ENCODE results near the gene TMEM271. TPM values are rescaled to one million over a fixed set of nuclear protein-coding genes. Genes with fewer than 3 reads are reported as not detected.

Gene TMEM271, protein sequence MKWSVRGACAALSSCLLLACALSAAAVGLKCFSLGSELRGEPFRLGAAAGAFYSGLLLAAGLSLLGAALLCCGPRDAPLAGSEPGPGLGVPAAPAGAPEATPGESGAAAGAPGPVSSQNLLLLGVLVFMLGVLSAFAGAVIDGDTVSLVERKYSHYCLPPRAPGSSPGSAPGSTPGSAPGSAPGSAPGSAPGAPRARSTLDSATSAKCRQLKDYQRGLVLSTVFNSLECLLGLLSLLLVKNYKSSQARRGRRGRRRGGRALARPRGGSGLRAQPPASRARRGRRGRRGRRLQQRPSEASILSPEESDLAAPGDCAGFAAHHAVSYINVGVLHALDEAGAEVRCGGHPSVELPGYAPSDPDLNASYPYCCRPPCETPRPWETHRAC
- total RNA-seq (ENCODE audit: low replicate concordance), result not detected in 2 replicates

DNA sequence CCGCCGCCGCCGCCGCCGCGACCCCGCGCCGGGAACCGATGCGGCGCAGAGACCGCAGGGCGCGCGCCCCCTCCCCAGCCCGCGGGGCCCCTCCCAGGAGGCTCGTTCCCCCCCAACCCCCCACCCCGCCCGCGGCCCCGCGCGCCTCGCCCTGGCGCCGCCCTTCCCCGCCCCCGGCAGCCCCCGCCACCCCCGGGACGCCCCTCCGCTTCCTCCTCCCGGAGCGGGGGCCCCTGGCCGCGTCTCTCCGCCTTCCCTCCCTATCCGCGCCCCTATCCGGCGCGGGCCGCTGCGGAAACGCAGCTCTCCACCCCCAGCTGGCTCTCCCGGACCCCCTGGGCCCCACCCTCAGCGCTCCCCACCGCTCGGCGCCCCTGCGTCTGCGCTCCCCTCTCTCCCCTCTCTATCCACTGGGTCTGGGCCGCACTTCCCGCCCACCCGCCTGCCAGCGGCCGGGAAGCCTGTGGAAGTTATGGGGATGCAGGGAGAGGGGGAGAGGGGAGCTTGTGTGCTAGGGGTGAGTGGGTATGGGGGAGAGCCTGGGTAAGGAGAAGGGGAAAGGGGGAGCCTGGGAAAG is at the start of gene TMEM271:
Gene TMEM271, minus strand, starts transcription at position 51 of the 577 bp plus-strand sequence. CDS start 233 bp downstream, outside the sequence.
- peaks cover 17% of the 10 kb centered on the region for H3K4me1 Mint-ChIP-seq
- no peaks in the 10 kb centered on the region for H3K79me2 ChIP-seq (ENCODE audit: low read depth)
- no peaks in the 10 kb centered on the region for H3K36me3 ChIP-seq
- H3K27ac ChIP-seq, result no peak within 1 kb of the TSS
- H2AFZ ChIP-seq (replicated peaks), result no peak within 1 kb of the TSS
- TF ChIP-seq, protein P1, sequence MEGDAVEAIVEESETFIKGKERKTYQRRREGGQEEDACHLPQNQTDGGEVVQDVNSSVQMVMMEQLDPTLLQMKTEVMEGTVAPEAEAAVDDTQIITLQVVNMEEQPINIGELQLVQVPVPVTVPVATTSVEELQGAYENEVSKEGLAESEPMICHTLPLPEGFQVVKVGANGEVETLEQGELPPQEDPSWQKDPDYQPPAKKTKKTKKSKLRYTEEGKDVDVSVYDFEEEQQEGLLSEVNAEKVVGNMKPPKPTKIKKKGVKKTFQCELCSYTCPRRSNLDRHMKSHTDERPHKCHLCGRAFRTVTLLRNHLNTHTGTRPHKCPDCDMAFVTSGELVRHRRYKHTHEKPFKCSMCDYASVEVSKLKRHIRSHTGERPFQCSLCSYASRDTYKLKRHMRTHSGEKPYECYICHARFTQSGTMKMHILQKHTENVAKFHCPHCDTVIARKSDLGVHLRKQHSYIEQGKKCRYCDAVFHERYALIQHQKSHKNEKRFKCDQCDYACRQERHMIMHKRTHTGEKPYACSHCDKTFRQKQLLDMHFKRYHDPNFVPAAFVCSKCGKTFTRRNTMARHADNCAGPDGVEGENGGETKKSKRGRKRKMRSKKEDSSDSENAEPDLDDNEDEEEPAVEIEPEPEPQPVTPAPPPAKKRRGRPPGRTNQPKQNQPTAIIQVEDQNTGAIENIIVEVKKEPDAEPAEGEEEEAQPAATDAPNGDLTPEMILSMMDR (IDR thresholded peaks at IDR 0.05), result no peak
- TF ChIP-seq EZH2 (IDR thresholded peaks at IDR 0.05) (peak; percentile 86), EZH2phosphoT487 (IDR thresholded peaks at IDR 0.05) (peak; percentile 67)
- peaks cover 58% of the 10 kb centered on the region for H3K27me3 Mint-ChIP-seq (ENCODE audit: insufficient read depth, low read depth)
- peaks cover 36% of the 10 kb centered on the region for H4K20me1 ChIP-seq (ENCODE audit: low read depth)
- no peak within 1 kb of the TSS for H3K9ac ChIP-seq
- H3K27me3 ChIP-seq, result peaks cover 99% of the 10 kb centered on the region
- DNase-seq (ENCODE audit: low spot score), result peak; percentile 24
- peak within 1 kb of the TSS; percentile 84 for H3K4me3 Mint-ChIP-seq
- H3F3A ChIP-seq (ENCODE audit: low read depth), result peaks cover 6% of the 10 kb centered on the region
- H3K9me3 Mint-ChIP-seq, result peaks cover 9% of the 10 kb centered on the region
- H3K27ac Mint-ChIP-seq, result no peak within 1 kb of the TSS
- peak within 1 kb of the TSS; percentile 73 for H3K4me2 ChIP-seq
- peaks cover 6% of the 10 kb centered on the region for H3K4me1 ChIP-seq
- no peaks in the 10 kb centered on the region for H3K9me3 ChIP-seq (ENCODE audit: low read depth)
- peaks cover 1% of the 10 kb centered on the region for H3K36me3 Mint-ChIP-seq
- H3K4me3 ChIP-seq, result peak within 1 kb of the TSS; percentile 40

- Histone ChIP-seq H4K20me1 (ENCODE audit: low read depth) (no peaks in the 10 kb centered on the region), H3F3A (ENCODE audit: low read depth) (peaks cover 8% of the 10 kb centered on the region), H3K9ac (no peak overlapping the region), H3K79me2 (ENCODE audit: low read depth) (no peaks in the 10 kb centered on the region), H2AFZ (replicated peaks) (peak overlapping the region; percentile 76), H3K4me1 (peaks cover 18% of the 10 kb centered on the region), H3K27me3 (no peaks in the 10 kb centered on the region), H3K4me3 (no peak overlapping the region), H3K27ac (no peak overlapping the region), H3K36me3 (no peaks in the 10 kb centered on the region), H3K9me3 (ENCODE audit: low read depth) (no peaks in the 10 kb centered on the region), H3K4me2 (peak overlapping the region; percentile 46)
- H3K27me3 Mint-ChIP-seq (ENCODE audit: insufficient read depth, low read depth), result peaks cover 14% of the 10 kb centered on the region
- peak overlapping the region; percentile 29 for H3K27ac Mint-ChIP-seq
- DNase-seq (ENCODE audit: low spot score), result no peak
- peaks cover 8% of the 10 kb centered on the region for H3K4me1 Mint-ChIP-seq
- H3K36me3 Mint-ChIP-seq, result no peaks in the 10 kb centered on the region
- no peak for TF ChIP-seq EZH2phosphoT487 (IDR thresholded peaks at IDR 0.05)
- TF ChIP-seq, protein P1 (IDR thresholded peaks at IDR 0.05), result no peak
- no peak for TF ChIP-seq EZH2 (IDR thresholded peaks at IDR 0.05)
- H3K9me3 Mint-ChIP-seq, result peaks cover 6% of the 10 kb centered on the region
- H3K4me3 Mint-ChIP-seq, result no peak overlapping the region
Observed at GRCh38 chr4:625631-626161, 49.6 kb upstream of the TMEM271 start.

DNA sequence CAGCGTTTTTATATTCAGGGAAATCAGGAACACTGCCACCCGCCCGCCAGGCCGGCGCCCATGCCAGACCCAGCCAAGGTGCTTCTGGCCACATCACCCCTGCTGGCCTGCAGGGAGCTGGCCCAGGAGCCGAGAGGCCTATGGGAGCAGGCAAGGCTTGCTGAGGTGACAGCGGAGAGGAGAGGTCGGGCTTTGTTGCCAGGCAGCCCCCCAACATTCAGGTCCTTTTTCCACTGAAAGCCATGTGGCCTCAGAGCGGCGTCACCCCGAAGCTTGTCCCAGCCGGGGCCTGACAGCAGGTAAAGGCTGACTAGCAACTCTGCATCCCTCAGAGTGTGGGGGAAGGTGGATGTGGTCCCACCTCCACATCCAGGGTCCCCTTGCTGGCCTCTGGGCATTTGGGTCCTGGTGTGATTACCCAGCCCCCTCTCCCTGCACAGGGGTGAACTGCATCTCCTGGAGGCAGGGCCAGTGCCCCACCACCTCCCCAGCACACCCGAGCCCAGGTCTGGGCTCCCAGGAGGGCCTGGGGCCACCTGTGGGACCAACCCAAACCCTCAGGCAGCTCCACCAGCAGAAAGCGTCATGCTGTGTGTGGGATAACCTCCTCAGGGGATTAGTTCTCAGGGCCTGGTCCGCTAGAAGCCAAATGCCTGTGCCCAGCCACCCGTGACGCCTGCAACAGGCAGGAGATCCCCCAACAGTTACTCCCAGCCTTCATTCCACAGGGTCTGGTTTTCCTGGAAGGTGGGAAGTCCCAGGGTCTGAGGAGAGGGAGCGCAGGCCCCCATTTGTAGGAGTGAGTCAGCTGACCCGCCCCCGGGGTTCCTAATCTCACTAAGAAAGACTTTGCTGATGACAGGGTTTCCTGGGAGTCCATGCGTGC is 48.9 kb upstream of the TMEM271 start, which contains the start of gene PDE6B:
Gene PDE6B, plus strand, starts transcription at position 869 of the 886 bp plus-strand sequence. CDS start 54 bp downstream, outside the sequence.
- Histone ChIP-seq H3K4me1 (peaks cover 18% of the 10 kb centered on the region), H4K20me1 (ENCODE audit: low read depth) (no peaks in the 10 kb centered on the region), H3K4me3 (no peak within 1 kb of the TSS), H3K27me3 (no peaks in the 10 kb centered on the region), H3K4me2 (peak within 1 kb of the TSS; percentile 46), H3K79me2 (ENCODE audit: low read depth) (no peaks in the 10 kb centered on the region), H3F3A (ENCODE audit: low read depth) (peaks cover 8% of the 10 kb centered on the region), H3K27ac (no peak within 1 kb of the TSS), H2AFZ (replicated peaks) (peak within 1 kb of the TSS; percentile 76), H3K9ac (no peak within 1 kb of the TSS), H3K9me3 (ENCODE audit: low read depth) (no peaks in the 10 kb centered on the region), H3K36me3 (no peaks in the 10 kb centered on the region)
- DNase-seq (ENCODE audit: low spot score), result peak; percentile 70
- peaks cover 8% of the 10 kb centered on the region for H3K4me1 Mint-ChIP-seq
- peaks cover 6% of the 10 kb centered on the region for H3K9me3 Mint-ChIP-seq
- H3K27me3 Mint-ChIP-seq (ENCODE audit: insufficient read depth, low read depth), result peaks cover 13% of the 10 kb centered on the region
- no peaks in the 10 kb centered on the region for H3K36me3 Mint-ChIP-seq
- H3K4me3 Mint-ChIP-seq, result no peak within 1 kb of the TSS
- TF ChIP-seq EZH2 (IDR thresholded peaks at IDR 0.05) (no peak), EZH2phosphoT487 (IDR thresholded peaks at IDR 0.05) (no peak)
- TF ChIP-seq, protein P1 (IDR thresholded peaks at IDR 0.05), result no peak
- H3K27ac Mint-ChIP-seq, result peak within 1 kb of the TSS; percentile 29

Data from neural progenitor cell (in vitro differentiated cells).